Urinary bladder (tissue), 4 donors: ENCODE results near the gene AGBL3. TPM values are rescaled to one million over a fixed set of nuclear protein-coding genes. Genes with fewer than 3 reads are reported as not detected.
"Not testable (repeated sequence)": the region's sequence is repeated elsewhere in the genome, so short reads cannot be mapped to it uniquely, and the experiment has no call there.

Source experiments
- DNase-seq: peaks from one replicate; pipeline ENCODE4 v3.0.0-alpha.2; 2015; ENCODE audit errors: extremely low spot score
- H3K27ac ChIP-seq: one replicate; pipeline ENCODE4 v1.5.1; 2013; ENCODE audit warnings: low read depth, mild to moderate bottlenecking, moderate library complexity
- H3K36me3 ChIP-seq: one replicate; pipeline ENCODE4 v1.6.1; 2013; ENCODE audit warnings: mild to moderate bottlenecking, moderate library complexity; ENCODE audit not compliant: insufficient read depth
- H3K4me1 ChIP-seq: one replicate; pipeline ENCODE4 v1.6.1; 2013; ENCODE audit warnings: mild to moderate bottlenecking, moderate library complexity; ENCODE audit not compliant: insufficient read depth
- H3K4me3 ChIP-seq: one replicate; pipeline ENCODE4 v1.5.1; 2013; ENCODE audit warnings: low read depth, low read length
- WGBS: extraction: QIAGEN DNeasy Blood & Tissue Kit; methylation state at CpG from one replicate; pipeline ENCODE4 v1.1.7; 2013; 5-methylcytosine and 5-hydroxymethylcytosine counted together
- polyA plus RNA-seq: library from polyadenylated mRNA; stranded (reverse); fragments of 200-250 nt; gene quantifications from one replicate; pipeline ENCODE4 v1.2.3, GENCODE V29; 2013
- total RNA-seq: library from RNA; depleted of rRNA; stranded (reverse); fragments of >200 nt; gene quantifications from one replicate; pipeline ENCODE4 v1.2.3, GENCODE V29; 2014
- donor health status: healthy with polysubstance abuse.
- donor health status: healthy.

AGBL3 gene
- total and polyA plus RNA-seq, 2 donors = 1.4 to 7.8 TPM

GRCh38 chr7:135165862-135166261, 179.6 kb downstream of the AGBL3 start:
- no peak for DNase-seq
- Histone ChIP-seq H3K27ac (no peak overlapping the region), H3K4me1 (no peaks in the 10 kb centered on the region), H3K4me3 (no peak overlapping the region), H3K36me3 (no peaks in the 10 kb centered on the region)
- WGBS = 83% methylated on average over 4 of the region's 4 CpGs

- WGBS = 80% methylated on average over 18 of the region's 18 CpGs
- H3K27ac ChIP-seq = no peak overlapping the region
- no peaks in the 10 kb centered on the region for H3K4me1 ChIP-seq
- H3K36me3 ChIP-seq = no peaks in the 10 kb centered on the region
- H3K4me3 ChIP-seq = no peak overlapping the region
- DNase-seq = no peak
Measured at GRCh38 chr7:135166338-135166990, 180.2 kb downstream of the AGBL3 start.

- DNase-seq = no peak
- Histone ChIP-seq H3K36me3 (no peaks in the 10 kb centered on the region), H3K4me1 (no peaks in the 10 kb centered on the region), H3K4me3 (no peak overlapping the region), H3K27ac (no peak overlapping the region)
- 86% methylated on average over 12 of the region's 12 CpGs for WGBS
Measured at GRCh38 chr7:135167365-135167917, 181.1 kb downstream of the AGBL3 start.

- Histone ChIP-seq H3K4me3 (no peak overlapping the region), H3K36me3 (no peaks in the 10 kb centered on the region), H3K4me1 (no peaks in the 10 kb centered on the region), H3K27ac (no peak overlapping the region)
- no peak for DNase-seq
- 67% methylated on average over 9 of the region's 9 CpGs for WGBS
Measured at GRCh38 chr7:135168001-135168400, 181.7 kb downstream of the AGBL3 start.

GRCh38 chr7:135168489-135169140, 182.3 kb downstream of the AGBL3 start:
- Histone ChIP-seq H3K27ac (no peak overlapping the region), H3K4me3 (no peak overlapping the region), H3K4me1 (no peaks in the 10 kb centered on the region), H3K36me3 (no peaks in the 10 kb centered on the region)
- DNase-seq = no peak
- WGBS = 92% methylated on average over 13 of the region's 13 CpGs

GRCh38 chr7:135169141-135169963, 183.0 kb downstream of the AGBL3 start:
- Histone ChIP-seq H3K36me3 (no peaks in the 10 kb centered on the region), H3K4me3 (peak overlapping the region; percentile 87), H3K27ac (peak overlapping the region; percentile 97), H3K4me1 (no peaks in the 10 kb centered on the region)
- no peak for DNase-seq
- 61% methylated on average over 11 of the region's 11 CpGs for WGBS

- H3K27ac ChIP-seq = peak overlapping the region; percentile 97
- WGBS = under 1% methylated on average over 17 of the region's 17 CpGs
- H3K4me3 ChIP-seq = peak overlapping the region; percentile 87
- H3K36me3 ChIP-seq = no peaks in the 10 kb centered on the region
- H3K4me1 ChIP-seq = no peaks in the 10 kb centered on the region
- no peak for DNase-seq
Measured at GRCh38 chr7:135169964-135170273, 183.6 kb downstream of the AGBL3 start.

- DNase-seq = peak; percentile 56
- Histone ChIP-seq H3K27ac (peak within 1 kb of the TSS; percentile 97), H3K36me3 (no peaks in the 10 kb centered on the region), H3K4me3 (peak within 1 kb of the TSS; percentile 87), H3K4me1 (no peaks in the 10 kb centered on the region)
- WGBS = under 1% methylated on average over 77 of the region's 77 CpGs
Measured at GRCh38 chr7:135170274-135170997, 184.1 kb downstream of the AGBL3 start, which contains the start of gene CYREN. CYREN (minus strand) TSS chr7:135170707; CDS start chr7:135168922, 1,785 bp downstream.

- not testable (repeated sequence) for H3K36me3 ChIP-seq, DNase-seq, H3K4me1 ChIP-seq
- H3K27ac ChIP-seq = peak overlapping the region; percentile 97
- H3K4me3 ChIP-seq = peak overlapping the region; percentile 87
- 16% methylated on average over 12 of the region's 12 CpGs for WGBS
Measured at GRCh38 chr7:135170998-135171481, 184.7 kb downstream of the AGBL3 start.

GRCh38 chr7:135171581-135172291, 185.4 kb downstream of the AGBL3 start:
- 40% methylated on average over 19 of the region's 19 CpGs for WGBS
- not testable (repeated sequence) for DNase-seq

GRCh38 chr7:135173916-135174315, 187.6 kb downstream of the AGBL3 start:
- WGBS = 65% methylated on average over 4 of the region's 4 CpGs
- not testable (repeated sequence) for H3K4me3 ChIP-seq, H3K36me3 ChIP-seq, DNase-seq, H3K27ac ChIP-seq, H3K4me1 ChIP-seq

More at GRCh38 chr7:135171581-135172291, 185.4 kb downstream of the AGBL3 start:
- H3K36me3 ChIP-seq, H3K4me1 ChIP-seq, H3K4me3 ChIP-seq, H3K27ac ChIP-seq: not testable (repeated sequence)

- no peaks in the 10 kb centered on the region for H3K4me1 ChIP-seq
- H3K4me3 ChIP-seq = no peak overlapping the region
- H3K27ac ChIP-seq = no peak overlapping the region
- 92% methylated on average over 7 of the region's 7 CpGs for WGBS
- no peak for DNase-seq
- no peaks in the 10 kb centered on the region for H3K36me3 ChIP-seq
Measured at GRCh38 chr7:135174941-135175340, 188.6 kb downstream of the AGBL3 start.
